Stimulated activated CD4-positive, alpha-beta T cell treated with anti-CD3 and anti-CD28 coated beads, Interleukin-12 subunit alpha, Interleukin-12 subunit beta, amount 100 ng/mL, for 48 hours (primary cell): ENCODE measurements around the gene CPNE1.
"Not testable (repeated sequence)": the region's sequence is repeated elsewhere in the genome, so short reads cannot be mapped to it uniquely, and the experiment has no call there.

Experiments used
- DNase-seq, 3 donors: peaks; one replicate each; pipeline ENCODE4 v3.0.0-alpha.2; 2020; ENCODE audit warnings: low read depth in 2 of 3, low spot score in 1 of 3

The CPNE1 gene

GRCh38 chr20:35664466-35665206, at the start of gene CPNE1, which contains the start of gene RBM12:
TSS of gene CPNE1 (minus strand) at chr20:35664900. CDS start at chr20:35632923, 31,977 bp downstream.
TSS of gene RBM12 (minus strand) at chr20:35664900. CDS start at chr20:35655322, 9,578 bp downstream.
- DNase-seq = peak; percentile 88 to 90 (median 90)

- no peak for DNase-seq
Measured at GRCh38 chr20:35714127-35714526, 49.4 kb upstream of the CPNE1 start.

GRCh38 chr20:35713120-35713519, 48.4 kb upstream of the CPNE1 start:
- DNase-seq = not testable (repeated sequence)

- no peak for DNase-seq
Measured at GRCh38 chr20:35711588-35712209, 47.0 kb upstream of the CPNE1 start.

GRCh38 chr20:35710884-35711587, 46.3 kb upstream of the CPNE1 start:
- no peak for DNase-seq

GRCh38 chr20:35710039-35710438, 45.3 kb upstream of the CPNE1 start:
- DNase-seq = no peak

GRCh38 chr20:35709259-35709658, 44.6 kb upstream of the CPNE1 start:
- no peak for DNase-seq

- DNase-seq = no peak
Measured at GRCh38 chr20:35708502-35708901, 43.8 kb upstream of the CPNE1 start.

- DNase-seq = not testable (repeated sequence)
Measured at GRCh38 chr20:35706591-35707529, 42.2 kb upstream of the CPNE1 start.

GRCh38 chr20:35705894-35706293, 41.2 kb upstream of the CPNE1 start:
- not testable (repeated sequence) for DNase-seq

- DNase-seq = no peak
Measured at GRCh38 chr20:35704514-35705261, 40.0 kb upstream of the CPNE1 start.

- no peak for DNase-seq
Measured at GRCh38 chr20:35702824-35703695, 38.4 kb upstream of the CPNE1 start.

- DNase-seq = no peak
Measured at GRCh38 chr20:35702051-35702823, 37.5 kb upstream of the CPNE1 start.

- no peak for DNase-seq
Measured at GRCh38 chr20:35700625-35701148, 36.0 kb upstream of the CPNE1 start.

GRCh38 chr20:35699957-35700624, 35.4 kb upstream of the CPNE1 start:
- no peak for DNase-seq

GRCh38 chr20:35699127-35699956, 34.6 kb upstream of the CPNE1 start, which contains the start of the genes NFS1 and ROMO1:
TSS of gene NFS1 (minus strand) at chr20:35699352. CDS start at chr20:35699288, 64 bp downstream.
TSS of gene ROMO1 (plus strand) at chr20:35699405. CDS start at chr20:35699633, 228 bp downstream.
- DNase-seq = peak; percentile 73 to 84 (median 80)
